ENCODE data around the gene DDX10.

Gene DDX10

DNA sequence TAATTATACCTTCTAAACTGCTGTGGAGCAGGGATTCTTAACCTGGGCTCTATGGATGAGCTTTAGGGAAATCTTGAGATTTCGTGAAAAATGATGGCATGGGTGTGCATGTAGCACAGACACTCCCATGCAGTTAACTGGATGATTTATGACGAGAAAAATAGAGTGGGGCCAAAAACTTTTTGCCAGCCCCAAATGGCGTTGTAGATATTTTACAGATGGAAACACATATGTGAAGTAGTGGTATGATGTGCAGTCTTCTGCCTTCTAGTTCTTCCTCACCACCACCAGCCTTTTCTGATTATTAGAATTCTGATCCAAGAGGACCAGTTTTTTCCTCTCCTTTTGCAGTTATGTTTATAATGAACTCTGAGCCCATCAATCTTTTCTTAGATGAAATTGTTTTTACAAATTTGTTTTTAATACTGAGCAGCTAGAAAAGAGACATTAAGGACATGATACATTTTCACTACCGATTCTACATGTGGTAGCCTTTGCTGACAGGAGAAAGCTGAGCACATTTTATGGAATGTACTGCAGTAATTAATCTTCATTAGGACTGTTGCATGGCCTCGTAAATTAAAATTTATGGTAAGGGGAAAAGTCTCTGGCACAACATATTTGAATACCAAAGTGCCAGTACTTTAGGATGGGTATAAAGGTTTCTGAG lies 261.4 kb downstream of the DDX10 start:
- Histone ChIP-seq H3K27ac (ENCODE audit: low read depth, low read length) (no peak overlapping the region), H3K27me3 (ENCODE audit: insufficient read depth, low read length) (no peaks in the 10 kb centered on the region), H3K4me1 (ENCODE audit: insufficient read depth, low read length) (peaks cover 10% of the 10 kb centered on the region), H3K9me3 (ENCODE audit: insufficient read depth, low read depth, low read length) (no peaks in the 10 kb centered on the region), H3K4me3 (ENCODE audit: low read length) (no peak overlapping the region), H3K9ac (ENCODE audit: low read depth, low read length) (no peak overlapping the region), H3K36me3 (ENCODE audit: insufficient read depth, low read length) (no peaks in the 10 kb centered on the region)
- 95% methylated on average over 5 of the region's 5 CpGs for WGBS

DNA sequence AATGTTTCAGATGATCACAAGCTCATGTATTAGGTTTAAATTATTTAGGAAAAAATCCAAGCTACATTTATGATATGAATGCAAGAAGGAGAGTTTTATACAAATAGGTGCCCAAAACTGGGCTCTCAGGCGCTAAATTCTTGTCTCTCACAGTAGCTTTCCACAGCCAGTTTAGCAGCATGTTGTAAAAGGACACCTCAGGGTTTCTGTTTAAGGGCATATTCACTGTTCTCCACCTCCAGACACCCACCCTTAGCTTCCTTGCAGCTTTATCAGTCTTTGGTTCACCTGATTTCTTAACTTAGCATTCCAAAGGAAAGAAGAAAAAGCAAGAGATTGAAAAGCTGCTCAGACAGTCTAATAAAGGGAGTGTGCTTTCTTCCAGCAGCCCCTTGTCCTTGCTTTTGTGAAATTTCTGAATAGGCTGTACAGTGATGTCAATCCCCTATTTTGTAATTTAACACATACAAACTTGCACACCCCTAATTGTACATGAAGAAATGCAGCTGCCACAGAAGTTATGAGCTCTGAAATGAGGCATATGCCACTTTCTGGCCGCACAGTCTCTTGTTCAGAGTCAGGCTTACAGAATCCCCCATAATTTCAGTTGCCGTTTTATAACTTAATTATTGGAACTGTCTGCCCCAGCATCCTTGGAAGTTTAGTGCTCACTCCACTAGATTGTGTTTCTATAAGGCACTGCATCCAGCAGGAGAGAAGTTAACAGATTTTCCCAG lies 262.1 kb downstream of the DDX10 start:
- Histone ChIP-seq H3K9me3 (ENCODE audit: insufficient read depth, low read depth, low read length) (no peaks in the 10 kb centered on the region), H3K4me3 (ENCODE audit: low read length) (no peak overlapping the region), H3K36me3 (ENCODE audit: insufficient read depth, low read length) (no peaks in the 10 kb centered on the region), H3K27me3 (ENCODE audit: insufficient read depth, low read length) (no peaks in the 10 kb centered on the region), H3K27ac (ENCODE audit: low read depth, low read length) (0 out of 2 replicates have a peak overlapping the region, but pooled peaks have one; percentile 6), H3K9ac (ENCODE audit: low read depth, low read length) (no peak overlapping the region), H3K4me1 (ENCODE audit: insufficient read depth, low read length) (peaks cover 10% of the 10 kb centered on the region)
- 94% methylated on average over 3 of the region's 3 CpGs for WGBS

DNA sequence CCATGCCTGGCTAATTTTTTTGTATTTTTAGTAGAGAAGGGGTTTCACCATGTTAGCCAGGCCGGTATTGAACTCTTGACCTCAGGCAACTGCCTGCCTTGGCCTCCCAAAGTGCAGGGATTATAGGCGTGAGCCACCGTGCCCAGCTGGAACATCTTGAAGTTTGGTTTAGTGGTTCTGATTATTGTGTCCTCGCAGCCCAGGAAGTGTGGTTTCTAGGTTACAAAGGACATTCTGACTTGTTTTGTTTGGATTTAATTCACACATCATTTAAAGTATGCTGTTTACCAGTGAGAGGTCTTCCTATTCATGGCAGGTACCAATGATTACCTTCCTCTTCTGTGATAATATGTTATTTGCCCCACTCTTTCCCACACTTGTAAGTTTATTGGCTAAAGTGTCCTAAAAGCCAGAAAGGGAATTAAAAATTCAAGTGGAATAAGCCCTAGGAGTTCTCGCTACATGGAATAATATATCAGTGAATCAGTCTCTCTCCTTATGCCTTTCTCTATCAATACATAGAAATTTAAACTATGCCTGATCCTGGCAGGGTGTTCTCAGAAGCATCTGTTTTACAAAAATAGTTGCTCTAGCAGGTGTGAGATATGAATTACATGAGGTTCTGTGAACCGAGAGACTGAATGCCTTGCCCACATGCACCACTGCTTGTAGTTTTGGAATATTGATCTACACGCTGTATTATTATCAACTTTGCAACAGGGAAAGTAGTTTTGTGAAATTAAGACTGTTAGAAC lies 263.1 kb downstream of the DDX10 start:
- WGBS = 90% methylated on average over 7 of the region's 7 CpGs
- H3K4me1 ChIP-seq (ENCODE audit: insufficient read depth, low read length) = peaks cover 10% of the 10 kb centered on the region
- H3K36me3 ChIP-seq (ENCODE audit: insufficient read depth, low read length) = no peaks in the 10 kb centered on the region
- no peaks in the 10 kb centered on the region for H3K27me3 ChIP-seq (ENCODE audit: insufficient read depth, low read length)
- no peaks in the 10 kb centered on the region for H3K9me3 ChIP-seq (ENCODE audit: insufficient read depth, low read depth, low read length)
- no peak overlapping the region for H3K9ac ChIP-seq (ENCODE audit: low read depth, low read length)
- no peak overlapping the region for H3K27ac ChIP-seq (ENCODE audit: low read depth, low read length)
- no peak overlapping the region for H3K4me3 ChIP-seq (ENCODE audit: low read length)

DNA sequence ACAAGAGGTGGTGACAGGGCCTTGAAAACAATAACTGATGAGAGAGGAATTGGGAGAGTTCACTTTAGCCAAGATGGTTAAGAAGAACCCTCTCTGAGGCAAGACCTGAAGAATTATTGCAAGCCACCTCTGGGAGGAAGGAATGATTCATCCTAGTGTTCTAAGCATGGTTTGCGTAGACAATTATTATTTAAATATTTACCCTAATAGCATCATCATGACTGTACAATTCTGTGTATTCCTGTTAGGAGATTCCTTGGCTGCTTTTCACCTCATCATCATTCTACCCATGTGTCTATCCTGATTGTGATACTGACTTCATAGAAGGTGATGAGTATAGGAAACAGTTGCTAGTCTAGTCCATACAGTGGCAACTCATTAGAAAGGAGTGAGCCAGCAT lies 264.4 kb downstream of the DDX10 start:
- H3K36me3 ChIP-seq (ENCODE audit: insufficient read depth, low read length) = no peaks in the 10 kb centered on the region
- H3K4me3 ChIP-seq (ENCODE audit: low read length) = no peak overlapping the region
- no peaks in the 10 kb centered on the region for H3K9me3 ChIP-seq (ENCODE audit: insufficient read depth, low read depth, low read length)
- no peak overlapping the region for H3K9ac ChIP-seq (ENCODE audit: low read depth, low read length)
- no peak overlapping the region for H3K27ac ChIP-seq (ENCODE audit: low read depth, low read length)
- no peaks in the 10 kb centered on the region for H3K27me3 ChIP-seq (ENCODE audit: insufficient read depth, low read length)
- H3K4me1 ChIP-seq (ENCODE audit: insufficient read depth, low read length) = peaks cover 10% of the 10 kb centered on the region
- WGBS = no CpG with 5 or more reads among the region's 1 CpG

DNA sequence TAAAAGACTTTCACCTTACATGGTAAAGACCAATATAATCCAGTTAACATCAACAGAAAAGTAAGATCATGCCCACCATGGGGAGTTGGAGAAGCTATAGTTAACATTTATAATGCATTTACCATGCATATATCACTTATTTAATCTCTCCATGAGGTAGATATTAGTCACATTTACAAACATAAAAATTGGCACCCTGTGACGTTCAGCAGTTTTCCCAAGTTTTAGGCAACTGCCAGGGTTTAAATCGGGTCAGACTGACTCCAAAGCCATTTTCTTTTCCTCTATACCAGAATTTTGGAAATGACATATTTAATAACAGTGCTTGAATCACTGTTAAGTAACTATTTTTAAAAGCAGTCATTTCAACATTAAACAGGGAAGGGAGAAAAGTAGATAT lies 266.3 kb downstream of the DDX10 start:
- Histone ChIP-seq H3K4me1 (ENCODE audit: insufficient read depth, low read length) (peaks cover 10% of the 10 kb centered on the region), H3K9ac (ENCODE audit: low read depth, low read length) (no peak overlapping the region)

DNA sequence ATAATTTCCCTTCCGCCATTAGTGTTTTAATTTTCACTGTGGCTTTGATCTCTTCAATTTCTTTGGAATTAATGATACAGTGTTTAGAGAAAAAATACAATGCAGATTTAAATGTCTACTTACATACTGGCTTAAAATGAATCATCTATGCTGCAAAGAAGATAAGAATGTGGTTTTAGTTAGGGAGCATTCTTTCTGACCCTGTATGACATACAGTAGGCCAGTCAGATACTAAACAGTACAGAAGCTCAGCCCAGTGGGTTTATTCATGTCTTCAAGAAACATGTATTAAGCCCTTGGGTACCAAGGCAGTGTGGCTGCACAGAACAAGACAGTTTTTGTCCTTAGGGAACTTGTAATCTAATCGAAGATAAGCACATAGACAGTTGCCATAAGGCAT lies 268.8 kb downstream of the DDX10 start:
- H3K9ac ChIP-seq (ENCODE audit: low read depth, low read length) = no peak overlapping the region
- H3K27ac ChIP-seq (ENCODE audit: low read depth, low read length) = no peak overlapping the region
- H3K27me3 ChIP-seq (ENCODE audit: insufficient read depth, low read length) = no peaks in the 10 kb centered on the region
- no peak overlapping the region for H3K4me3 ChIP-seq (ENCODE audit: low read length)
- 97% methylated on average over 1 of the region's 2 CpGs for WGBS
- no peaks in the 10 kb centered on the region for H3K9me3 ChIP-seq (ENCODE audit: insufficient read depth, low read depth, low read length)
- peaks cover 6% of the 10 kb centered on the region for H3K4me1 ChIP-seq (ENCODE audit: insufficient read depth, low read length)
- no peaks in the 10 kb centered on the region for H3K36me3 ChIP-seq (ENCODE audit: insufficient read depth, low read length)

More for the DNA sequence above, 266.3 kb downstream of the DDX10 start:
- Histone ChIP-seq H3K27ac (ENCODE audit: low read depth, low read length) (no peak overlapping the region), H3K36me3 (ENCODE audit: insufficient read depth, low read length) (no peaks in the 10 kb centered on the region), H3K27me3 (ENCODE audit: insufficient read depth, low read length) (no peaks in the 10 kb centered on the region), H3K9me3 (ENCODE audit: insufficient read depth, low read depth, low read length) (no peaks in the 10 kb centered on the region), H3K4me3 (ENCODE audit: low read length) (no peak overlapping the region)
- 91% methylated on average over 2 of the region's 2 CpGs for WGBS

DNA sequence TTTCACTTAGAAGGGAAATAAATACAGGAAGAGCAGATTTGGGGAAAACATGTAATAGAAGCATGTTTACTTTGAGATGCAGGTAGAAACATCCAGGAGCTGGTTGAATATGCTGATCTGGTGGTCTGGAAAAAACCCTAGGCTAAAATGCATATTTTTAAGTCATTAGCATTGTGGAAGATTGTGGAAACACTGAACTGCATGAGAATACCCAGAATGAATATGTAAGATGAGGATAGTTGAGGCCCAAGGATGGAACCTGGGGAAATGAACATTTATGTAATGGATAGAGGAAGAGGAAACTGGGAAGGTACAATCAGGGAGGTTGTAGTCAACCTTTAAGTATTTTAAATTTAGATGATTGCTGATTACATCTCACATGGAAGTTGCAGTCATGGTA lies 269.4 kb downstream of the DDX10 start:
- Histone ChIP-seq H3K36me3 (ENCODE audit: insufficient read depth, low read length) (no peaks in the 10 kb centered on the region), H3K9me3 (ENCODE audit: insufficient read depth, low read depth, low read length) (no peaks in the 10 kb centered on the region), H3K9ac (ENCODE audit: low read depth, low read length) (no peak overlapping the region), H3K4me1 (ENCODE audit: insufficient read depth, low read length) (peaks cover 6% of the 10 kb centered on the region), H3K27me3 (ENCODE audit: insufficient read depth, low read length) (no peaks in the 10 kb centered on the region), H3K27ac (ENCODE audit: low read depth, low read length) (no peak overlapping the region), H3K4me3 (ENCODE audit: low read length) (no peak overlapping the region)

DNA sequence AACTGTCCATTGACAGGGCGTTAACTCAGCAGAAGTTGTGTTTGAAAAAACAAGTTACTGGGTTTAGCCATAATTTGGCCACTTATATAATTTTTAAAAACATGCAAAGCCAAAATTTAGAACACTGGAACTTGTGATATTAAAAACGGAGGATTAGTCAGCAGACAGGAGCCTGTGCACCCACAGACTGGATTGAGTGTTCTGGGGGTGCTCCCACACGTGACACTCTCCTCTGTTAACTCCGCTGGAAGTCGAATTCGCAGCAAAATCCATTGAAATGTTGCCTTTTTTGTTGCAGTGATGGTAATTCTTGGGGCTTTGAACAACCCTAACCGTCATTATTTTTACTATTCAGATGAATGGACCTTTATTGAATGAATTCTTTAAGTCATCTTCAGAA lies 269.8 kb downstream of the DDX10 start:
- Histone ChIP-seq H3K9me3 (ENCODE audit: insufficient read depth, low read depth, low read length) (no peaks in the 10 kb centered on the region), H3K4me1 (ENCODE audit: insufficient read depth, low read length) (peaks cover 6% of the 10 kb centered on the region), H3K36me3 (ENCODE audit: insufficient read depth, low read length) (peaks cover under 1% of the 10 kb centered on the region; the same call in 1 of the 2 replicates), H3K4me3 (ENCODE audit: low read length) (no peak overlapping the region), H3K27ac (ENCODE audit: low read depth, low read length) (no peak overlapping the region), H3K9ac (ENCODE audit: low read depth, low read length) (no peak overlapping the region), H3K27me3 (ENCODE audit: insufficient read depth, low read length) (no peaks in the 10 kb centered on the region)
- 94% methylated on average over 6 of the region's 7 CpGs for WGBS

DNA sequence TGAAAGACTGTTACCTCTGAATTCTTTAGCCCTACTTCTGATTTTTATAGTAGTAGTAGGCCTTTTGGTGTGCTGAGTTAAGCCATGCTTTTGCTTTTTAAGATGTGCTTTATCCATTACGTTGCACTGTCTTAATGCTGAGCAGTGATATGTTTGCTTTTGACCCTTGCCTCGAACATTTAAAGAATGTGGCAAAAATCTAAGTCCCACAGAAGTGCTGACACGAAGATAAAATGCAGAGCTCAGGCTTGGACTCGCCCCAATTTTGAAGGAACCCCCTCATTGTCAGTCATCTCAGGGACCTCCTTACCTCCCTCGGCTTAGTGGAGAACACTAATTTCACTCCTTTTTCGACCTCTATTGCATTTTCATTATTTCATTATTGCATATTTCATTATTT lies 272.9 kb downstream of the DDX10 start:
- Histone ChIP-seq H3K36me3 (ENCODE audit: insufficient read depth, low read length) (peaks cover 13% of the 10 kb centered on the region; the same call in 1 of the 2 replicates), H3K27ac (ENCODE audit: low read depth, low read length) (no peak overlapping the region), H3K9ac (ENCODE audit: low read depth, low read length) (no peak overlapping the region), H3K27me3 (ENCODE audit: insufficient read depth, low read length) (no peaks in the 10 kb centered on the region), H3K9me3 (ENCODE audit: insufficient read depth, low read depth, low read length) (no peaks in the 10 kb centered on the region), H3K4me1 (ENCODE audit: insufficient read depth, low read length) (peaks cover 6% of the 10 kb centered on the region), H3K4me3 (ENCODE audit: low read length) (no peak overlapping the region)
- WGBS = 90% methylated on average over 5 of the region's 6 CpGs

DNA sequence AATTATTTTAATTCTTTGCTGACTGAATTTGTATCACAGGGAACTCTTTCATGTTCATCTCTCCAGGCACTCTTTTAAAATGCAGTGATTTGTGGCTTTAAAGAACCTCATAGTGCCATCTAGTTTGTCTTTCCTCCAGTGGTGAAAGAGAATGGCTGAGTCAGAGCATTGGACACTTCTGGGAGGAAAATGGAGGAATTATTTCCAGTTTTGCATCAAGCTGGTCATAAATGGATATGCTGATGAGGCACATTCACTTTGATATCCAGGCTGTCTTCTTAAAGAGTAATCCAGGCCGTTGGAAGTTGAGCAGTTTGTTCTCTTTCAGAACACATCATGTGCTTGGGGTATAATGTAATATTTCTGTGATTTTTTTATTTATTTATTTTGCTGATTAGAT lies 273.7 kb downstream of the DDX10 start:
- H3K4me1 ChIP-seq (ENCODE audit: insufficient read depth, low read length) = peaks cover 6% of the 10 kb centered on the region
- WGBS = 79% methylated on average over 1 of the region's 1 CpG
- no peaks in the 10 kb centered on the region for H3K27me3 ChIP-seq (ENCODE audit: insufficient read depth, low read length)
- H3K9me3 ChIP-seq (ENCODE audit: insufficient read depth, low read depth, low read length) = no peaks in the 10 kb centered on the region
- no peak overlapping the region for H3K9ac ChIP-seq (ENCODE audit: low read depth, low read length)
- no peak overlapping the region for H3K27ac ChIP-seq (ENCODE audit: low read depth, low read length)
- H3K4me3 ChIP-seq (ENCODE audit: low read length) = no peak overlapping the region
- peaks cover 13% of the 10 kb centered on the region; the same call in 1 of the 2 replicates for H3K36me3 ChIP-seq (ENCODE audit: insufficient read depth, low read length)

DNA sequence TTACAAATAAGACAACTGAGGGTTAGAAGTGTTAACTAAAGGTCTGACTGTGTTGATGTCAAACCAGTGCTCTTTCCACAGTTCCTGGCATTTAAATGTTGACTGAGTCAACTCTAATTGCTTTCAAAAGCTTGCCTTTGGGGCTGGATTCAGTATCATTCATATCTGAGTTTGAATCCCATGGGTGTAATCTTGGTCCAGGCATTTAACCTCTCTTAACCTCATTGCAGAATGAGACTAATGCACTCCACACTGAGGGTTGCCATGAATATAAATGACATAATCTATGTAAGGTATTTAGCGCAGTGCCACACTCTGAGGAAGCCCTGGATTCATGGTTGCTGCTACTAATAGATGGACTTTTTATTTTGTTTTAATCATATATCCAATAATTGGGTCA lies 274.3 kb downstream of the DDX10 start:
- 100% methylated on average over 1 of the region's 1 CpG for WGBS
- no peak overlapping the region for H3K27ac ChIP-seq (ENCODE audit: low read depth, low read length)

More for the DNA sequence above, 274.3 kb downstream of the DDX10 start:
- no peak overlapping the region for H3K4me3 ChIP-seq (ENCODE audit: low read length)
- no peak overlapping the region for H3K9ac ChIP-seq (ENCODE audit: low read depth, low read length)
- H3K9me3 ChIP-seq (ENCODE audit: insufficient read depth, low read depth, low read length) = no peaks in the 10 kb centered on the region
- H3K36me3 ChIP-seq (ENCODE audit: insufficient read depth, low read length) = peaks cover 13% of the 10 kb centered on the region; the same call in 1 of the 2 replicates
- peaks cover 6% of the 10 kb centered on the region for H3K4me1 ChIP-seq (ENCODE audit: insufficient read depth, low read length)
- no peaks in the 10 kb centered on the region for H3K27me3 ChIP-seq (ENCODE audit: insufficient read depth, low read length)

All from HUES64 (cell line).